ENCODE results near the gene PRAMEF12.

PRAMEF12 gene

DNA sequence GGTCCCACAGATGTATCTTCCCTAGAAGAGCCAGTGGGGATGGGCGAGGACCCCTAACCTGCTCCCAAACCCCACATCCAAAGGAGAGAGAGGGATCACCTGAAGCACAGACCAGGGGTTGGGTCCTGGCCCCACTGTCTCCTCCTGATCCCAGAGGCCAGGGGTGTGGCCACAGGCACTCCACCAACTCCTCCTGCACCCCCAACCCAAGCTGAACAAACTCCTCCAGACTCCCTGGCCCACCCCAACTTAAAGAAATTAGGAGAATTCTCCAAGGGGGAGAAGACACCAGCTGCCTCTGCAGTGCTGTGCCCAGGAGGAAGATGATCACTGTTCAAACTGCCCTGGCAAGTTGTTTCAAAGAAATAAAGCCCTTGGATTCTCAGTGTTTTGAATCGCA lies 4.5 kb upstream of the PRAMEF12 start:
- TF ChIP-seq, protein P1, sequence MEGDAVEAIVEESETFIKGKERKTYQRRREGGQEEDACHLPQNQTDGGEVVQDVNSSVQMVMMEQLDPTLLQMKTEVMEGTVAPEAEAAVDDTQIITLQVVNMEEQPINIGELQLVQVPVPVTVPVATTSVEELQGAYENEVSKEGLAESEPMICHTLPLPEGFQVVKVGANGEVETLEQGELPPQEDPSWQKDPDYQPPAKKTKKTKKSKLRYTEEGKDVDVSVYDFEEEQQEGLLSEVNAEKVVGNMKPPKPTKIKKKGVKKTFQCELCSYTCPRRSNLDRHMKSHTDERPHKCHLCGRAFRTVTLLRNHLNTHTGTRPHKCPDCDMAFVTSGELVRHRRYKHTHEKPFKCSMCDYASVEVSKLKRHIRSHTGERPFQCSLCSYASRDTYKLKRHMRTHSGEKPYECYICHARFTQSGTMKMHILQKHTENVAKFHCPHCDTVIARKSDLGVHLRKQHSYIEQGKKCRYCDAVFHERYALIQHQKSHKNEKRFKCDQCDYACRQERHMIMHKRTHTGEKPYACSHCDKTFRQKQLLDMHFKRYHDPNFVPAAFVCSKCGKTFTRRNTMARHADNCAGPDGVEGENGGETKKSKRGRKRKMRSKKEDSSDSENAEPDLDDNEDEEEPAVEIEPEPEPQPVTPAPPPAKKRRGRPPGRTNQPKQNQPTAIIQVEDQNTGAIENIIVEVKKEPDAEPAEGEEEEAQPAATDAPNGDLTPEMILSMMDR (IDR thresholded peaks at IDR 0.05; ENCODE audit: control insufficient read depth, extremely low read depth, insufficient read depth) = no peak
- no peak overlapping the region for H3K4me3 ChIP-seq (ENCODE audit: low read depth, low read length)
- no peak for DNase-seq (ENCODE audit: low read depth)

DNA sequence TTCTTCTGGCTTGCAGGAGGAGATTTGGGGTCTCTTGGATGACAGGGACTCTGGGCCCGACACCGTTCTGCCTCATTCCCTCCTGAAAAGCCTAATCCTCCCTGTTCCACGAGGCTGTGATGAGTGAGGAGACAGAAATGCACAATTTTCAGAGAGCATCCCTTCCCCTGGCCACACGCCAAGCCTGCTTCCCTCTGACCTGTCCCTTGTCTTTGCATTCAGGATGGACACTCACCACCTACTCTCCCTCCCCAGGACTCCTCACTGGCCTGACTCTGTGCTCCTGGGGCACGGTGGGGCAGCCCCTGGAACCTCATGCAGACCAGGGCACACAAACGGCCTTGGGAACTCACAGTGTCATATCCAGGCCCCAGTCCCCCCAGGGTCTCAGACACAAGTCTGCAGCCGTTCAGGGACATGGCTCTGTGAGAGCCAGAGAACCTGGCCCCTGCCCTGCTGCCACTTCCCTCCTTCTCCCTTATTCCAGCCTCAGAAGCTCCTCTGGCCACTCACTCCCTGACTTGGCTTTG lies 3.5 kb upstream of the PRAMEF12 start:
- no peak overlapping the region for H3K4me3 ChIP-seq (ENCODE audit: low read depth, low read length)
- TF ChIP-seq, protein P1 (IDR thresholded peaks at IDR 0.05; ENCODE audit: control insufficient read depth, extremely low read depth, insufficient read depth) = no peak
- DNase-seq (ENCODE audit: low read depth) = no peak

DNA sequence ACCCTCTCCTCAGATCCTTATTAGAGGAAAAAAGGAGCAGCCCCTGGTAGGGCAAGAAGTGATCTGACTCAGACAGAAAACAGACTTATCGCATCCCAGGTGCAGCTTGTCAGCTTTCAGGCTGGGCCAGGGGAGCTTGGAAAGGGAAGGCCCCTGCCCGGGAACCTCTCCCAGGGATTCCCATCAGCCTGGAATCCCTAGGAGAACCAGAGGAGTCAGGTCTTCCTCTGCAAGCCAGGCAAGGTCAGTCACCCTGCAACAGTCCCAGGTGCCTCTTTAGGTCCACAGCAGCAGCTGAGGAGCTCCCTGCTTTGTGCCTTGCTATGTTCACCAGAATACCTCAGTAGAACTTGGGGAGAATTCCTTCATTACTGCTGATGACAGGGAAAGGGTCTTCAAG lies 2.9 kb upstream of the PRAMEF12 start:
- no peak for DNase-seq (ENCODE audit: low read depth)
- TF ChIP-seq, protein P1 (IDR thresholded peaks at IDR 0.05; ENCODE audit: control insufficient read depth, extremely low read depth, insufficient read depth) = no peak
- no peak overlapping the region for H3K4me3 ChIP-seq (ENCODE audit: low read depth, low read length)

DNA sequence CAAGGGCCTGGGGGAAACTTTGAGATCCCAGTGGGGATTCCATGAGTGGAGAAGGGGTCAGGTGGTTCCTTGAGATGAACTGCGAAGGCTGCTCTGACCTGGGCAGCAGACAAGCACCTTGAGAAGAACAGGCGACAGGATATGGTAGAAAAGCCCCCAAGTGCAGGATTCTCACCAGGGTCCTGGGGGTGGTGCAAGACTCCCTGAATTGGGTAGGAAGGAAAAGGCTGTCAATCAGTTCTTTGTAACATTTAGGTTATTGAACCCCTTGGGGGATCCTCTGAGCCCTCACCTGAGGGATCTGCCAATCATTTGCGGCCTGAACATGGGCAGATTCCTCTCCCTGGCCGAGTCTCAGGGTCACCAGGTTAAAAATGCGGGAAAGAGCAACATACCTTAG lies 2.4 kb upstream of the PRAMEF12 start:
- TF ChIP-seq, protein P1 (IDR thresholded peaks at IDR 0.05; ENCODE audit: control insufficient read depth, extremely low read depth, insufficient read depth) = no peak
- no peak overlapping the region for H3K4me3 ChIP-seq (ENCODE audit: low read depth, low read length)
- DNase-seq (ENCODE audit: low read depth) = no peak

DNA sequence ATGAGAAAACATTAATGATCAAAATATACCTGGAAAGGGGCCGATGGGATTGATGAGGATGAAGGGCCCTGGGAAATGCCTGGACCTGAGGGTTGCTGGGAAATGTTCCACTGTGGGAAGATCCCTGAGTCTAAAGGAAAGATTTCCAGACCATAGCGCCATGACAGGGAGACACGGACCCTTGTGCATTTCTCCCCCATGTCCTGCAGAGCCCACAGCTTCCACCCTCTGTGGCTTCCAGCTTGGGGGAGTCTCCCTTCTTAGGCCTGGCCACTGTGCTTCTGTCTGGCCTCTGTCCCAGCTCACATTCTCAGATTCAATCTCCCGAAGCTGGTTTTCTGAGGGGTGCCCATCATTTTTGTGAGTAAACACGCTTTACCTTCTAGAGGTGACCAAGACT lies 1.0 kb upstream of the PRAMEF12 start:
- TF ChIP-seq, protein P1 (IDR thresholded peaks at IDR 0.05; ENCODE audit: control insufficient read depth, extremely low read depth, insufficient read depth) = no peak
- DNase-seq (ENCODE audit: low read depth) = no peak
- no peak overlapping the region for H3K4me3 ChIP-seq (ENCODE audit: low read depth, low read length)

DNA sequence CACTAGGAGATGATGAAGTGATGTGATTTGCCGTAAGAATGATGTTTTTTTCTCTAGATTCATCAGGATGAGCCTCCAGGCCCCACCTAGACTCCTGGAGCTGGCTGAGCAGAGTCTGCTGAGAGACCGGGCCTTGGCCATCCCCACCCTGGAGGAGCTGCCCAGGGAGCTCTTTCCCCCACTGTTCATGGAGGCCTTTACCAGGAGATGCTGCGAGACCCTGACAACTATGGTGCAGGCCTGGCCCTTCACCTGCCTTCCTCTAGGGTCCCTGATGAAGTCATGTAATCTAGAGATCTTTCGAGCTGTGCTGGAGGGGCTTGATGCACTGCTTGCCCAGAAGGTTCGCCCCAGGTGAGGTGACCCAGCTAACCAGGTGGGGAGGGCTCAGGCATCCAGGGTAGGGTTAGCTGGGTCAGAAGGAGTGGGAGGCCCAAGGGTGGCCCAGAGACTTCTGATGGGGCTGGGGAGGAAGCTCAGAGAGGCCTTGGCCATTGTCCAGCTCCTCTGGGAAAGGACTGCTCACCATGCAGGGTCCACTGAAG lies 1.3 kb downstream of the PRAMEF12 start:
- TF ChIP-seq, protein P1 (IDR thresholded peaks at IDR 0.05; ENCODE audit: control insufficient read depth, extremely low read depth, insufficient read depth) = no peak
- no peak overlapping the region for H3K4me3 ChIP-seq (ENCODE audit: low read depth, low read length)
- DNase-seq (ENCODE audit: low read depth) = no peak

DNA sequence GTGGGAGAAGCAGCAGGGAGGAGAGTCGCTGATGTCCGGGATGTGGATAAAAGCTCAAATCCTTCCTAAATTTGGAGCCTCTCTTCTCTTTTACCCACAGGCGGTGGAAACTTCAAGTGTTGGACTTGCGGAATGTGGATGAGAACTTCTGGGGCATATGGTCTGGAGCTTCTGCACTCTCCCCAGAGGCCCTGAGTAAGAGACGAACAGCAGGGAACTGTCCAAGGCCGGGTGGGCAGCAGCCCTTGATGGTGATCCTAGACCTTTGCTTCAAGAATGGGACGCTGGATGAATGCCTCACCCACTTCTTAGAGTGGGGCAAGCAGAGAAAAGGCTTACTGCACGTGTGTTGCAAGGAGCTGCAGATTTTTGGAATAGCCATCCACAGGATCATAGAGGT lies 1.9 kb downstream of the PRAMEF12 start:
- no peak overlapping the region for H3K4me3 ChIP-seq (ENCODE audit: low read depth, low read length)
- DNase-seq (ENCODE audit: low read depth) = no peak
- TF ChIP-seq, protein P1 (IDR thresholded peaks at IDR 0.05; ENCODE audit: control insufficient read depth, extremely low read depth, insufficient read depth) = no peak
